H1 (cell line): ENCODE measurements around the gene CYLD. TPM values are rescaled to one million over a fixed set of nuclear protein-coding genes. Genes with fewer than 3 reads are reported as not detected.

ENCODE experiments used
- CTCF ChIA-PET: fragments of 300-600 bp; sonication (Branson Sonifier 250); formaldehyde crosslinking; loops from one replicate; lab custom pipeline; 2021; ENCODE audit not compliant: partially characterized antibody; lab: Charles Lee
- POLR2A ChIA-PET: fragments of 300-600 bp; sonication (Branson Sonifier 250); formaldehyde crosslinking; loops from one replicate; lab custom pipeline; 2021; ENCODE audit warnings: inconsistent platforms; ENCODE audit not compliant: partially characterized antibody; lab: Charles Lee
- DNase-seq, 2 experiments: peaks; one replicate each; pipeline versions ENCODE4 v3.0.0 to v3.0.0-alpha.2; 2010 to 2022; ENCODE audit warnings: low spot score in 2 of 2, low read depth in 1 of 2, mixed read lengths in 1 of 2
- FAIRE-seq: peaks from 2 replicates; lab custom pipeline; 2011; peaks lifted over from hg19 to GRCh38; lab: Jason Lieb, UNC
- H2AFZ ChIP-seq: 2 replicates; pipeline ENCODE4 v1.8.1; 2012; ENCODE audit warnings: low read length, inconsistent platforms
- H2AK5ac ChIP-seq: 2 replicates; pipeline ENCODE4 v1.6.1; 2013; ENCODE audit warnings: low read depth, low read length
- H2BK120ac ChIP-seq: replicated peaks from 2 replicates; pipeline ENCODE3; 2013; ENCODE audit warnings: low read depth, low read length, inconsistent platforms
- H2BK12ac ChIP-seq: 2 replicates; pipeline ENCODE4 v1.6.1; 2013; ENCODE audit warnings: low read depth, low read length
- H2BK15ac ChIP-seq: 2 replicates; pipeline ENCODE4 v1.6.1; 2013; ENCODE audit warnings: low read length
- H2BK20ac ChIP-seq: 2 replicates; pipeline ENCODE4 v1.6.1; 2013; ENCODE audit warnings: low read length
- H2BK5ac ChIP-seq: 2 replicates; pipeline ENCODE4 v1.6.1; 2013; ENCODE audit warnings: low read depth, low read length
- H3K14ac ChIP-seq: 2 replicates; pipeline ENCODE4 v1.6.1; 2013; ENCODE audit warnings: inconsistent platforms; ENCODE audit not compliant: insufficient read length
- H3K18ac ChIP-seq: 2 replicates; pipeline ENCODE4 v1.6.1; 2013; ENCODE audit warnings: low read length; ENCODE audit errors: extremely low read depth
- H3K23ac ChIP-seq: 2 replicates; pipeline ENCODE4 v1.6.1; 2013; ENCODE audit warnings: inconsistent platforms; ENCODE audit not compliant: insufficient read length
- H3K23me2 ChIP-seq: 2 replicates; pipeline ENCODE4 v1.6.1; 2013; ENCODE audit warnings: low read depth, low read length
- H3K27ac ChIP-seq: 2 replicates; pipeline ENCODE4 v1.6.1; 2011; ENCODE audit warnings: low read depth, low read length, inconsistent platforms
- H3K27me3 ChIP-seq, 4 experiments: replicated peaks in 1 of 4; 1 replicate in 1 of 4; 2 replicates in 3 of 4; pipeline versions ENCODE4 v1.6.1 to v1.8.1; 2011 to 2013; ENCODE audit warnings: low read length in 3 of 4, mild to moderate bottlenecking in 3 of 4, inconsistent platforms in 2 of 4, mixed read lengths in 2 of 4, moderate library complexity in 1 of 4; ENCODE audit not compliant: control insufficient read depth in 3 of 4, insufficient read depth in 3 of 4; ENCODE audit errors: extremely low read depth in 1 of 4
- H3K36me3 ChIP-seq, 4 experiments: 2 replicates each; pipeline versions ENCODE4 v1.6.1 to v1.8.1; 2011 to 2013; ENCODE audit warnings: mild to moderate bottlenecking in 4 of 4, low read length in 3 of 4, moderate library complexity in 2 of 4, control low read depth in 1 of 4, inconsistent platforms in 1 of 4; ENCODE audit not compliant: insufficient read depth in 4 of 4, control insufficient read depth in 2 of 4
- H3K4ac ChIP-seq: replicated peaks from 2 replicates; pipeline ENCODE3; 2013; ENCODE audit warnings: low read length, low read depth, mixed read lengths, inconsistent platforms; ENCODE audit not compliant: insufficient read length
- H3K4me1 ChIP-seq, 4 experiments: replicated peaks in 1 of 4; 1 replicate in 1 of 4; 2 replicates in 3 of 4; pipeline versions ENCODE4 v1.6.1 to v1.8.1; 2011 to 2013; ENCODE audit warnings: low read length in 3 of 4, inconsistent platforms in 2 of 4, mixed read lengths in 1 of 4; ENCODE audit not compliant: insufficient read depth in 4 of 4, control insufficient read depth in 3 of 4
- H3K4me2 ChIP-seq, 2 experiments: 2 replicates each; pipeline versions ENCODE4 v1.6.1 to v1.8.1; 2011 to 2013; ENCODE audit warnings: low read depth in 2 of 2, low read length in 2 of 2, control low read depth in 1 of 2, inconsistent platforms in 1 of 2, mild to moderate bottlenecking in 1 of 2; ENCODE audit not compliant: insufficient read depth in 1 of 2
- H3K4me3 ChIP-seq, 4 experiments: fragments of 200-600, 300-600 bp in 1 of 4; sonication (generic), shearing (Covaris generic), sonication (Bioruptor Twin) in 1 of 4; 2 replicates each; pipeline versions ENCODE4 v1.5.1 to v1.8.1; 2011 to 2016; ENCODE audit warnings: low read length in 4 of 4, low read depth in 3 of 4, control low read depth in 2 of 4, inconsistent platforms in 2 of 4, mild to moderate bottlenecking in 2 of 4, mixed read lengths in 1 of 4, moderate library complexity in 1 of 4; ENCODE audit not compliant: insufficient read depth in 2 of 4; ENCODE audit errors: extremely low read depth in 1 of 4
- H3K56ac ChIP-seq: replicated peaks from 2 replicates; pipeline ENCODE3; 2013; ENCODE audit warnings: low read depth, mild to moderate bottlenecking, mixed read lengths, low read length, inconsistent platforms; ENCODE audit not compliant: insufficient read length
- H3K79me1 ChIP-seq: 2 replicates; pipeline ENCODE4 v1.6.1; 2013; ENCODE audit warnings: low read depth, low read length, control low read depth
- H3K79me2 ChIP-seq, 2 experiments: 2 replicates each; pipeline versions ENCODE4 v1.6.1 to v1.8.1; 2012 to 2013; ENCODE audit warnings: low read length in 2 of 2, mild to moderate bottlenecking in 2 of 2, inconsistent platforms in 1 of 2; ENCODE audit not compliant: insufficient read depth in 2 of 2, control insufficient read depth in 1 of 2
- H3K9ac ChIP-seq, 4 experiments: replicated peaks in 1 of 4; 1 replicate in 1 of 4; 2 replicates in 3 of 4; pipeline versions ENCODE4 v1.6.1 to v1.8.1; 2011 to 2013; ENCODE audit warnings: low read depth in 3 of 4, low read length in 3 of 4, control low read depth in 2 of 4, mild to moderate bottlenecking in 2 of 4, moderate library complexity in 2 of 4, inconsistent platforms in 1 of 4; ENCODE audit errors: extremely low read depth in 1 of 4
- H3K9me3 ChIP-seq, 2 experiments: 2 replicates each; pipeline versions ENCODE4 v1.6.1 to v1.8.1; 2012 to 2013; ENCODE audit warnings: mild to moderate bottlenecking in 2 of 2, moderate library complexity in 2 of 2, control low read depth in 1 of 2, inconsistent platforms in 1 of 2, low read depth in 1 of 2, low read length in 1 of 2, mixed read lengths in 1 of 2; ENCODE audit not compliant: insufficient read depth in 2 of 2
- H4K20me1 ChIP-seq, 2 experiments: replicated peaks in 1 of 2; 2 replicates each; pipeline versions ENCODE3 to v1.8.1; 2011 to 2013; ENCODE audit warnings: inconsistent platforms in 2 of 2, low read length in 2 of 2, mild to moderate bottlenecking in 1 of 2; ENCODE audit not compliant: insufficient read depth in 2 of 2, control insufficient read depth in 1 of 2
- H4K5ac ChIP-seq: 2 replicates; pipeline ENCODE4 v1.6.1; 2013; ENCODE audit warnings: low read length, low read depth, mixed read lengths, inconsistent platforms; ENCODE audit not compliant: insufficient read length
- H4K8ac ChIP-seq: 2 replicates; pipeline ENCODE4 v1.8.0; 2013; ENCODE audit warnings: mild to moderate bottlenecking, moderate library complexity, low read length, inconsistent platforms; ENCODE audit not compliant: insufficient read depth; ENCODE audit errors: extremely low read depth
- H4K91ac ChIP-seq: replicated peaks from 2 replicates; pipeline ENCODE3; 2013; ENCODE audit warnings: low read length, mixed read lengths, inconsistent platforms; ENCODE audit not compliant: insufficient read length
- BCL11A ChIP-seq, 2 experiments: IDR thresholded peaks; one replicate each; pipeline ENCODE4 v1.6.1; 2011; ENCODE audit warnings: low read depth in 2 of 2, low read length in 2 of 2, mild to moderate bottlenecking in 2 of 2
- CBX8 ChIP-seq: fragments of 300-800, 300-1000 bp; sonication (generic); IDR thresholded peaks from 2 replicates; pipeline ENCODE4 v1.7.1; 2016; ENCODE audit warnings: low read depth, low read length, borderline replicate concordance
- CHD2 ChIP-seq: IDR thresholded peaks from 2 replicates; pipeline ENCODE4 v1.6.1; 2012; ENCODE audit warnings: low read length, improper control_type of control experiment
- CREB1 ChIP-seq: IDR thresholded peaks from 2 replicates; pipeline ENCODE4 v1.6.1; 2012; ENCODE audit warnings: inconsistent platforms
- KDM1A ChIP-seq: fragments of 200-600, 300-600 bp; sonication (generic); IDR thresholded peaks from 2 replicates; pipeline ENCODE4 v1.7.1; 2016; ENCODE audit warnings: mild to moderate bottlenecking, low read length, borderline replicate concordance
- POLR2A ChIP-seq, 2 experiments: IDR thresholded peaks; 1 replicate in 1 of 2; 2 replicates in 1 of 2; pipeline ENCODE4 v1.6.1; 2011; ENCODE audit warnings: low read depth in 2 of 2, low read length in 2 of 2, mild to moderate bottlenecking in 2 of 2; ENCODE audit errors: control extremely low read depth in 1 of 2
- RFX5 ChIP-seq: IDR thresholded peaks from 2 replicates; pipeline ENCODE4 v1.6.1; 2011; ENCODE audit warnings: low read depth, low read length, improper control_type of control experiment, borderline replicate concordance
- RXRA ChIP-seq: IDR thresholded peaks from 2 replicates; pipeline ENCODE4 v1.6.1; 2011; ENCODE audit warnings: low read depth, mild to moderate bottlenecking, low read length, moderate library complexity; ENCODE audit not compliant: insufficient read depth
- SRF ChIP-seq: IDR thresholded peaks from 2 replicates; pipeline ENCODE4 v1.6.1; 2011; ENCODE audit warnings: mild to moderate bottlenecking, low read depth, low read length, moderate library complexity
- TAF7 ChIP-seq: optimal IDR thresholded peaks from 2 replicates; pipeline ENCODE3; 2011; ENCODE audit warnings: low read depth, mild to moderate bottlenecking, inconsistent platforms, low read length, moderate library complexity, borderline replicate concordance
- TCF12 ChIP-seq: IDR thresholded peaks from 2 replicates; pipeline ENCODE4 v1.6.1; 2011; ENCODE audit warnings: low read depth, mild to moderate bottlenecking, low read length
- WGBS, 2 experiments: shearing (Covaris generic) in 1 of 2; methylation state at CpG; one replicate each; pipeline versions ENCODE4 v1.1.6 to v1.1.7; 2013 to 2015; ENCODE audit warnings: low lambda C conversion rate in 2 of 2, mixed read lengths in 2 of 2, inconsistent platforms in 1 of 2, low coverage in 1 of 2, missing lambda C conversion rate in 1 of 2; ENCODE audit not compliant: insufficient replicate concordance in 2 of 2, insufficient coverage in 1 of 2, insufficient read length in 1 of 2; ENCODE audit errors: extremely low coverage in 1 of 2, missing lambda C conversion rate in 1 of 2; 5-methylcytosine and 5-hydroxymethylcytosine counted together
- polyA plus RNA-seq, 7 experiments: library from polyadenylated mRNA; depleted of rRNA in 3 of 7; stranded (reverse) in 5 of 7; unstranded in 2 of 7; fragments of >200 nt in 5 of 7; fragments of 200-250 nt in 2 of 7; gene quantifications; 1 replicate in 5 of 7; 2 replicates in 1 of 7; 4 replicates in 1 of 7; pipeline versions ENCODE4 v1.2.1 to v1.2.3, GENCODE V29; 2011 to 2013; ENCODE audit warnings: missing spikeins in 2 of 7, mixed read lengths in 2 of 7
- total RNA-seq: library from RNA; stranded (reverse); fragmentation: NEBNext Ultra II Directional; extraction: Animal tissue kit (Norgen Biotek cat#: 25700); gene quantifications from 2 replicates; pipeline ENCODE4 v1.2.1, GENCODE V29; 2021
- TF ChIP-seq, protein P1 (sequence below): IDR thresholded peaks from 2 replicates; pipeline ENCODE4 v1.6.1; 2012; ENCODE audit warnings: low read length, inconsistent platforms

Gene CYLD
- total and polyA plus RNA-seq, 2 of the 8 experiments (the other 6 are each of a cell fraction or from before 2014, with no cell fraction given) = 3.7 to 18.8 TPM

GRCh38 chr16:50708373-50709060, 33.4 kb upstream of the CYLD start:
- H3K27ac ChIP-seq = no peak overlapping the region
- no peak for TF ChIP-seq POLR2A (IDR thresholded peaks at IDR 0.05; ENCODE audit: control extremely low read depth in 1 of 2, low read depth in 2 of 2, low read length in 2 of 2)
- TF ChIP-seq TAF7 = no peak
- TF ChIP-seq SRF = no peak
- no peak for TF ChIP-seq CREB1
- TF ChIP-seq TCF12 = no peak
- TF ChIP-seq KDM1A = no peak
- TF ChIP-seq CBX8 = no peak
- no peak for TF ChIP-seq RFX5
- TF ChIP-seq CHD2 = no peak
- TF ChIP-seq BCL11A (IDR thresholded peaks at IDR 0.05; ENCODE audit: low read depth in 2 of 2, low read length in 2 of 2) = no peak
- no peak for TF ChIP-seq RXRA
- TF ChIP-seq, protein P1, sequence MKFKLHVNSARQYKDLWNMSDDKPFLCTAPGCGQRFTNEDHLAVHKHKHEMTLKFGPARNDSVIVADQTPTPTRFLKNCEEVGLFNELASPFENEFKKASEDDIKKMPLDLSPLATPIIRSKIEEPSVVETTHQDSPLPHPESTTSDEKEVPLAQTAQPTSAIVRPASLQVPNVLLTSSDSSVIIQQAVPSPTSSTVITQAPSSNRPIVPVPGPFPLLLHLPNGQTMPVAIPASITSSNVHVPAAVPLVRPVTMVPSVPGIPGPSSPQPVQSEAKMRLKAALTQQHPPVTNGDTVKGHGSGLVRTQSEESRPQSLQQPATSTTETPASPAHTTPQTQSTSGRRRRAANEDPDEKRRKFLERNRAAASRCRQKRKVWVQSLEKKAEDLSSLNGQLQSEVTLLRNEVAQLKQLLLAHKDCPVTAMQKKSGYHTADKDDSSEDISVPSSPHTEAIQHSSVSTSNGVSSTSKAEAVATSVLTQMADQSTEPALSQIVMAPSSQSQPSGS = no peak
- H3K4me1 ChIP-seq = 0 out of 7 replicates have a peak, but pooled peaks cover 0 to under 1% (median 0%) of the 10 kb centered on the region in 4 experiments
- CTCF ChIA-PET = interaction anchor here (0.9 to 1.3 kb wide), 3 partner anchors 27 to 43 kb away, joined by 3 to 5 read pairs (median 3); no protein-coding TSS in a partner anchor
- H2BK15ac ChIP-seq = no peak overlapping the region
- no peak overlapping the region for H4K91ac ChIP-seq
- FAIRE-seq = no peak
- no peak overlapping the region for H3K4me2 ChIP-seq
- no peak overlapping the region for H2BK12ac ChIP-seq
- H3K18ac ChIP-seq = no peak overlapping the region
- no peaks in the 10 kb centered on the region for H3K79me2 ChIP-seq
- no peak overlapping the region for H3K9ac ChIP-seq
- no peak for DNase-seq
- no peak overlapping the region for H4K5ac ChIP-seq
- no peaks in the 10 kb centered on the region for H3K36me3 ChIP-seq
- no peak overlapping the region for H3K56ac ChIP-seq
- H2AK5ac ChIP-seq = no peak overlapping the region
- H2BK20ac ChIP-seq = no peak overlapping the region
- no peak overlapping the region for H3K23ac ChIP-seq
- no peaks in the 10 kb centered on the region for H3K79me1 ChIP-seq
- H4K20me1 ChIP-seq = no peaks in the 10 kb centered on the region
- no peak overlapping the region for H3K4ac ChIP-seq
- H4K8ac ChIP-seq = no peak overlapping the region
- H3K23me2 ChIP-seq = no peaks in the 10 kb centered on the region
- H3K14ac ChIP-seq = no peak overlapping the region
- no peaks in the 10 kb centered on the region for H3K27me3 ChIP-seq
- WGBS, 2 experiments = 89% methylated on average over 10 of the region's 10 CpGs; no CpG with 5 or more reads in 1 of the 2 experiments
- H2BK5ac ChIP-seq = no peak overlapping the region
- POLR2A ChIA-PET = no interaction called here
- H2AFZ ChIP-seq = no peak overlapping the region
- H3K9me3 ChIP-seq = peaks cover 7 to 16% of the 10 kb centered on the region in 2 experiments
- H3K4me3 ChIP-seq = no peak overlapping the region
- H2BK120ac ChIP-seq = no peak overlapping the region
